Fibroblast of peridontal ligament (primary cell): ENCODE measurements around the gene DAGLA.
A peak's percentile ranks its signal among the peaks of the same experiment; 100 is the strongest.

Experiments used
- DNase-seq: peaks from one replicate; pipeline ENCODE4 v3.0.0-alpha.2; 2010; ENCODE audit errors: extremely low read depth

The DAGLA gene

GRCh38 chr11:61762798-61763197 is 82.6 kb downstream of the DAGLA start:
- DNase-seq, result no peak

- no peak for DNase-seq
These were observed 83.9 kb downstream of the DAGLA start for GRCh38 chr11:61763930-61764605.

- DNase-seq, result no peak
These were observed 84.5 kb downstream of the DAGLA start for GRCh38 chr11:61764606-61765260.

GRCh38 chr11:61765550-61766253 is 85.5 kb downstream of the DAGLA start:
- no peak for DNase-seq

DNA sequence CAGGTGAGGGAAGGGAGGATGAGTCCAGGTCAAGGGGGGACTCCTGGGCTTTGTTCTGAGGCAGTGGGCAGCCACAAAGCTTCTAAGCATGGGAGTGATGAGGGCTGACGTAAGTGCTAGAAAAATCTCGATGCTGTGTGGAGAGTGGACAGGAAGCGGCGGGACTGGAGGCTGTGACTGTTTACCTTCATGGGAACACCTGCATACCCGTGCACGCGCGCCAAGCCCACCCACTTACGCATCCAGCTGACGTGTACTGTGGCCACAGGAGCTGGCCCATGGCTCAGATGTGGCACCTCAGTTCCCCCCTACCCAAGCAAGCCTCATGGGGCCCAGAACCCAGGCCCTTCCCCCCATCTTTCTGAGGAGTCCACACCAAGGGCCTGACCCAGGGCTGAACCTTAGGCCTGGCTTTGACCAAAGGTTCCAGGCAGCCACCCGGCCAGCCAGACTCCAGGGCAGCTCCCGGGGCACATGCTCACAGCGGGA is 86.2 kb downstream of the DAGLA start:
- DNase-seq, result no peak

DNA sequence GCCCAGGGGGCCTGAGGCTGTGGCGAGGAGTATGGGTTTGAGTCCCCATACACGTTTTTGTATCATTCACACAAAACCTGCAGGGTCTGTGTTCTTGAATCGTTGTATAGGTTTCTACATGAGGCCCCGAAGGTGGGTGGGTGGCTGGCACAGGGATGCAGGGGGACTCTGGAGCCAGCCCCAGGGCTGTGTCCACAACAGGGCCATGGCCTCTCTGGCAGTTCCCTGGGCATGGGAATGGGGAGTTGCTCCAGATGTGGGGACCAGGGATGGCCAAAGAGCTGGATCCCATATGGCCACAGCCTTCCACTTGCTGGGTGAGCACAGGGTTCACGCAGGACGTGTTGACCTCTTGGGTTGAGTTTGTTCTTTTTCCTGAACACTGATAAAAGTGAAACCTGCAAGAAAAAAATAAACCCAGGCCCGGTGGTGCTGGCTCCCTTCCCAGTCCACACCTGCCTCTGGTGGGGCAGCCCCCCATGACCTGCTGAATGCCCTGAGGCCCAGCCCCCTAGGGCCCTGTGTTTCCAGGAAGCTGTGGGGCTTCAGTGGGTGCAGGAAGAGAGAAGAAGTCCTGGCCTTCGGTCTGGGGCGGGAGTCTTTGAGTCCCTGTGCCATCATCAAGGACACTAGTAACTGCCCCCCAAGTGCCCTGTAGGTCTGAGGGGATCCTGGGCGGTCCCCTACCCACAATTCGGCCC is 88.3 kb downstream of the DAGLA start:
- DNase-seq, result no peak

DNA sequence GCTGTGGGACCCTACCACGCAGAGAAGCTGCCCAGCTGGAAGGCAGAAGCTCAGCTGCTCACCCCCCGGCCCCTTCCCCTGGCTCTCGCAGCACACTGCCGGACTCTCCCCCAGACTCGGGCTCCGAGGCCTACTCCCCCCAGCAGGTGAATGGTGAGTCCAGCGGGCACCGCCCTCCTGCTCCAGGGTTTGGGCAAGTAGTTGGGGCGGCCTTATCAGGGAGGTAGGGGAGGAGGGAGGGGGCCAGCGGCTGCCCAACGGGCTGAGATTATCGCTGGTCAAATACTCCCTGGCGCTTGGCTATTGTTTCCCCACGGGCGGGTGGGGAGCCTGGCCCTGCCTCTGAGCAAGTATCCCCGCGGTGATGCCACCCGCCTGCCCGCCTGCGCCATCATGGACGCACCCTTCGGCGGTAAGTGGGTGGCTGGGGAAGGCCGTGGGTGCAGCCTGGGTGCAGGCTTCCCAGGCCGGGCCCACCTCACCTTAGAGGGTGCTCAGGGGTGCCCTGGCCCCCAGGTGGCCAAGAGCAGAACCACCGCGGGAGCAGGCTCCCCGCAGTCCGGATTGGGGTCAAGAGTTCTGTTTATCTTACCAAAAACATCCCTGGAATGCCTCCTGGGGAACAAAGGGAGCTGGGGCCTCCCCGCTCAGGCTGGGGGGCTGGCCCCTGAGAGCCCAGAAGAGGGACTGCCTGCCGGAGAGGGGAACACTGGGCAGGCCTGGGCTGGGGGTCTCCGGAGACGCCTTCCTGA is 89.2 kb downstream of the DAGLA start:
- no peak for DNase-seq

DNA sequence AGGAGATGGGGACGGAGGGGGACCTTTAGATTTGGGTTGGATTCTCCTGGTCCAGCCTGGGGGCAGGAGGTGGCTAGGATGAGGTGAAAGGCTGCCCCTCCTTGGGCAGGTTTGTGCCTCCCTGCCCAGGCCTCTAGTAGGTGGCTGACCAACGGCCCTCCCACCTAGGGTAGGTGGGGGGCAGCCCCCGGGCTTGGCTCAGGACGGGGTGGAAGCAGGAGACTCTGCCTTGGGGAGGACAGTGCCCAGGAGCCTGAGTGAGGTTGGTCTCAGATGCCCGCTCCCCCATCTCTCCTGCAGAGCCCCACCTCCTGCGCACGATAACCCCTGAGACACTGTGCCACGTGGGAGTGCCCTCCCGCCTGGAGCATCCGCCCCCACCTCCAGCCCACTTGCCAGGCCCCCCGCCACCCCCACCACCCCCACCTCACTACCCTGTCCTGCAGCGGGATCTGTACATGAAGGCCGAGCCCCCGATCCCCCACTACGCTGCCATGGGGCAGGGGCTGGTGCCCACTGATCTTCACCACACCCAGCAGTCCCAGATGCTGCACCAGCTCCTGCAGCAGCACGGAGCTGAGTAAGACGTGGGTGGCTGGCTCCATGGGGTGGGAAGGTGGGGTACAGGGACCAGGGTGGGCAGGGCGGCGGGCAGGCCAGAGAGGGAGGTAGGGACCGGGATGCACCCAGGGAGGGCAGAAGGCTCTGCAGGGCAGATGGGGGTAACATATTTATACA is 89.9 kb downstream of the DAGLA start:
- DNase-seq, result no peak

DNA sequence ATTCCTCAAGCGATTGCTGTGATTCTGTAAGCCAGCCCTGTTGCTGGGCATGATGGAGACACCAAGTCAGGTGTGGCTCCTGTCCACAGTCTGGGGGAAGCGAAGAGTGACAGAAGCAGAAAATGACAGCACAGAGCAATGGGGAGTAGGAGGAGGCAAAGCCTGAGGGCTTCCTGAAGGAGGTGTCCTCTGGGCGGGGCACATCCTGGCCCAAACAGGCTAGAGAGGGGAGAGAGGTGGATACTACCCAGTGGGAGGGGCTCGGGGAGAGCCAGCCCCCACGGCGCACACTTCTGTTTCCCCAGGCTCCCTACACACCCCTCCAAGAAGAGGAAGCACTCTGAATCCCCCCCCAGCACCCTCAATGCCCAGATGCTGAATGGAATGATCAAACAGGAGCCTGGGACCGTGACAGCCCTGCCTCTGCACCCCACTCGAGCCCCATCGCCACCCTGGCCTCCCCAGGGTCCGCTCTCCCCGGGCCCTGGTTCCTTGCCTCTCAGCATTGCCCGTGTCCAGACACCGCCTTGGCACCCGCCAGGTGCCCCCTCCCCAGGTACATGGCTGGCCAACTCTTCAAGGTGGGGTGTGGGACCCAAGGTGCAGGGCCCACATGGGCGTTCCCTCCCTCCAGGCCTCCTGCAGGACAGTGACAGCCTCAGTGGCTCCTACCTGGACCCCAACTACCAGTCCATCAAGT is 91.2 kb downstream of the DAGLA start:
- no peak for DNase-seq

DNA sequence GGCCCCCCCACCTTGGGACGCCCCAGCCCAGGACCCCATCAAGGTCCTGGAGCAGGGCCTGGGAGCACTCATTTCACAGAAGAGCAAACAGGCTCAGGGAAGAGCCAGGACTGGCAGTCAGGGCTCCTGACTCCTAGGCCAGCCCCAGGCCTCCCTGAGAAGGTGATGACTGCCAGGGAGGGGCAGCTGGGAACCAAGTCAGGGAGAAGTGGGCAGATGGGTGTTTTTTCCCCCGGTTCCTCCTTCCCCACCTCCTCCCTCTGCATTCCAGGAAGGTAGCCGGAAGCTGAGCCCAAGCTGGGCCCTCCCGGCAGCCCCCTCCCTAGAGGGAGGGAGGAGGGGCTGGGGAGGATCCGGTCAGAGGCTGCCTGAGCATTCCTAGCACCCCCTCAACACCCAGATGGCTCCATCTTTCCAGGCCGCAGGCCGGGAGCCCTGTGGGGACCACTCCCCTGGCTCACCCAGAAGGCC is 91.8 kb downstream of the DAGLA start:
- no peak for DNase-seq

DNA sequence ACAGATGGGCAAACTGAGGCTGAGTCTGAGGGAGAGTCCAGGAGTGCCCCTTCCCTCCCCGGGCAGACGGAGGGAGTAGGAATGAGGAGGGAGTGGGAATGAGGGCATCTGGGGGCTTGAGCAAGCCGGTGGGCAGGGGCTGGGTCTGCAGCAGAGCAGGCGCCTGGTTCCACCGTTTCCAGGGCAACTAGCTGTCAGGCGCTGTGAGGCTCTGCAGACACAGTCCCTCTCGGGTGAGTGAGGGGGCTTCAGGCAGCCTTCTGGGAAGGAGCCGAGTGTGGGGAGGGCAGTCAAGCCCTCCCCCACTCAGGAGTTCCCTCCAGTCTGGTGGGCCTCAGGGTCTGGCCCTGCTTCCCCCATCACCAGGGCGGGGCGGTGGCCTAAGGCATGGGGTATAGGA is 93.2 kb downstream of the DAGLA start:
- no peak for DNase-seq

DNA sequence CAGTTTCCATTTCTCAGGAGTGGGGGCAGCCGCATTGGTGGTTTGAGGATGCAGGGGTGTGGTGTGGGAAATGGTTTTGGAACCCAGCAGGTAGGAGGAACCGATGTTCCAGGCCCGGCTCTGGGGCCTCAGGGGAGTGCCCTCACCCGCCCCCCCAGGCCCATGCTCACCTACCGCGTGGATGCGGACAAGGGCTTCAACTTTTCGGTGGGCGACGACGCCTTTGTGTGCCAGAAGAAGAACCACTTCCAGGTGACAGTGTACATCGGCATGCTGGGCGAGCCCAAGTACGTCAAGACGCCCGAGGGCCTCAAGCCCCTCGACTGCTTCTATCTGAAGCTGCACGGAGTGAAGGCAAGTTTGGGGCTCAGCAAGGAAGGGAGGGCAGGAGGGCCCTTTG is 93.6 kb downstream of the DAGLA start:
- no peak for DNase-seq

DNA sequence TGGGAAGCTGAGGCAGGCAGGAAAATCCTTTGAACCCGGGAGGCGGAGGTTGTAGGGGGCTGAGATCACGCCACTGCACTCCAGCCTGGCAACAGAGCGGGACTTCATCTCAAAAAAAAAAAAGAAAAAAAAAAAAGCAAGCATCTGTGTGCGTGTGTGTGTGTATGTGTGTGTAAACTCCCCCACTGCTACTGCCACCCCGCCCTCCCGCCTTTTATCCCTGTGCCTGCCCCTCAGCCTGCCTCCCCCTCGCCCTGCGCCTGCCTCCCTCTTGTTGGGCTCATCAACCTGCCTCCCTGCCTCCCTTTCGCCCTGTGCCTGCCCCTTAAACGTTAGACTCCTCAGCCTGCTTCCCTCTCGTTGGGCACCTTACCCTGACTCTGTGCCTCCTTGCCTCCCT is 94.2 kb downstream of the DAGLA start:
- DNase-seq, result no peak

DNA sequence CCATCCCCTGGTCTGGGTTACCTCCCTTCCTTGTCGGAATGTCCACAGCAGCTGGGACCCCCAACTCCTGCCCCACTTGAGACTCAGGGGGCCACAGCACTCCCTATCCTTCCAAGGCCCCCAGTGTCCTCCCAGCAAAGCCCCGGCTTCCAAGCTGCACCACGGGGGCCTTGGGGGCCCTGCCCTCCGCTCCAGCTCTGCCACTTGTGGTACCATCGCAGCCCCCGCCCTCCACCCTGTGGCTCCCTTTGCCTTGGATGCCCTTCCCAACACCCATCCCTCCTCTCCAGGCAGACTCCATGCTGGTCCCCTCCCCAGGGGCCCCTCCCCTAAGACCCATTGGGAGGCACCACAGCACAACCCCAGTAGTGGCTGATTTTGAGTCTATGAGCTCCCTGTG is 94.9 kb downstream of the DAGLA start:
- DNase-seq, result no peak

DNA sequence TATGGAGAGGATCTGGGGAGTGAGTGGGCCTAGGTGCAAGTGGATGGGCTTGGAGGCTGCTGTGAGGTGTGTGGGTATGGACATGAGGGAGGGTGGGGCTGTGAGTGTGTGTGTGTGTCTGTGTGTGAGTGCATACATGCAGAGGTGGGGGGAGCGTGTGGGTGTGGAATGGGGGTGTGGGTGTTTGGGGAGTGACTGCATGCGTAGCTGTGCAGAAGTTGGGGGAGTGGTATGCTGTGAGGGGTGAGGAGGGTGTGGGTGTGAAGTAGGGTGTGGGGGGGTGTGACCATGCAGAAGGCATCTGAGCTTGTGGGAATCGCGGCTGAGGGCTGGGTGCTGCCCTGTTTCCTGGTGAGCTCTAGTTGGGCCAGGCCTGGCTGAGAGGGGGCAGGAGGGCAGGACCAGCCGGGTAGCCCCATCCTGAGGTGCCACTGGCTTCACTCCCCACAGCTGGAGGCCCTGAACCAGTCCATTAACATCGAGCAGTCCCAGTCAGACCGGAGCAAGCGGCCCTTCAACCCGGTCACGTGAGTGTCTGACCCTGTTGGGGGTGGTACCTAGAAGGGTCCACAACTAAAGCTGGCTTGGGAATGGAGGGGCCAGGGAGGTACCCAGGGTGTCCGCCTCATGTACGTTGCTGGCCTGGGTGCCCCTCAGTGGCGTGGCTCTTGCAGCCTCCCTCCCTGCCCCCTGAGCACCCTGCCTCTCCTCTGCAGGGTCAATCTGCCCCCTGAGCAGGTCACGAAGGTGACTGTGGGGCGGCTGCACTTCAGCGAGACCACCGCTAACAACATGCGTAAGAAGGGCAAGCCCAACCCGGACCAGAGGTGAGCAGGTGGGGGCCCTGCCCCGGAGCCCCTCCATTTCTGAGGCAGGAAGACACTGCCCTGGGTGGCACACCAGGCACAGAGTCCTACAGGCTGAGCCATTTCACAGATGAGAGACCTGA is 95.7 kb downstream of the DAGLA start:
- DNase-seq, result no peak

GRCh38 chr11:61776561-61777075 is 96.4 kb downstream of the DAGLA start:
- peak; percentile 47 for DNase-seq

- no peak for DNase-seq
These were observed 97.3 kb downstream of the DAGLA start for GRCh38 chr11:61777234-61778090.

DNA sequence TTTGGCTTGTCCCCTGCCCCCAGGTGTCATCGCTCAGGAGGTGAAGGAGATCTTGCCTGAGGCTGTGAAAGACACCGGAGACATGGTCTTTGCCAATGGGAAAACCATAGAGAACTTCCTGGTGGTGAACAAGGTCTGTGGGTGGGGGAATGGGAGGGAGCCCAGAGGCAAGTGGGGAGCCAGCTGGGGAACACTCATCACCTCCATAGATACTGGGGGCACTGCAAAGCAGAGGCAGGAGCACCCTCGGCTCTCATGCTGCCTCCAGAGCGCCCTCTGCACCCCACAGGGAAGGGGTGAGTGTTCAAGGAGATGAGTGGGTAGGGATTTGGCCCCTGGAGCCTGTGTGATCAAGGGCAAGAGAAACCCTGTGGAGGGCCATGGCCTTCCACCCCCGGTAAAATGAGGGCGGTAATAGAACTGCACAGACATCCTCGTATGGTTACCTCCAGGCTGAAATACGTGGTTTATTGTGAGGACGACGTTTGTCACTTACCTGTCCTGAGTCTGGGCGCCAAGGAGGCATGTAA is 98.2 kb downstream of the DAGLA start:
- DNase-seq, result no peak
